ENCODE measurements around the gene CCND2. TPM values are rescaled to one million over a fixed set of nuclear protein-coding genes. Genes with fewer than 3 reads are reported as not detected.

CCND2 gene
- total RNA-seq, 1 experiment from 2014 or later = 0.09 TPM

DNA sequence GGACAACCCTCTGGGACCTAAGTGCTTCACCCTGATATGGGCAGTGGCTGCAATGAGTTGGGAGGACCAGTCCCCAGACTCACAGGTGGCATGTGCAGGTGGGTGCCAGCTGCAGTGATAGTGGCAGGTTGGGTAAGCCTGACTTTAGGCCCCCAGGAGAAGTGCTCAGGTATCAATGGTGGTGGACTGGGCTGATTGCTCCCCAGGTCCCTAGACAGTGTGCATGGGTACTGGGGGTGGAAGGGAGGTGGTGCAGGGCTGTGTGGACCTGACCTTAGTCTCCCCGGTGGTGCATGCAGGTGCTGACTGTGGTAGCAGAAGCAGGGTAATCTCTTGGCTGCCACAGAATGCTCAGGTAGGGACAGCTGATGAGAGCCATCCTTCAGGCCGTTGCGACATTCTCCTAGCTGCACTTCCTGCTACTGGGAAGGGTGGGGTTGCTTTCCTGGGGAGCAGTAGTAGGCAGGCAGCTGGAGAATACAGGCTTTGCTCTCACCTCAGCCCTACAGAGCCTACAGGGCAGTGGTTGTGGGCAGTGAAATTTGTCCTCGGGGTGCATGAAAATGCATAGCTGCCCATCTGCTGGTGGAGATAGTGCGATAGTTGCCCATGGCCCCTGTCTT, 33.3 kb upstream of the CCND2 start:
- DNase-seq = no peak
- Histone ChIP-seq H3K4me1 (replicated peaks; ENCODE audit: insufficient read depth) (no peaks in the 10 kb centered on the region), H3K9me3 (ENCODE audit: insufficient read depth, low read depth) (no peaks in the 10 kb centered on the region), H3K27me3 (ENCODE audit: insufficient read depth, low read depth) (peaks cover 63% of the 10 kb centered on the region), H3K79me2 (ENCODE audit: low read depth) (no peaks in the 10 kb centered on the region), H3K4me2 (no peak overlapping the region), H3K4me3 (no peak overlapping the region), H3F3A (ENCODE audit: insufficient read depth, low read depth) (no peaks in the 10 kb centered on the region), H2AFZ (no peak overlapping the region), H4K20me1 (ENCODE audit: insufficient read depth) (no peaks in the 10 kb centered on the region), H3K27ac (no peak overlapping the region), H3K9me2 (ENCODE audit: insufficient read depth) (no peaks in the 10 kb centered on the region), H3K36me3 (ENCODE audit: low read depth) (no peaks in the 10 kb centered on the region)
- TF ChIP-seq, protein P1, sequence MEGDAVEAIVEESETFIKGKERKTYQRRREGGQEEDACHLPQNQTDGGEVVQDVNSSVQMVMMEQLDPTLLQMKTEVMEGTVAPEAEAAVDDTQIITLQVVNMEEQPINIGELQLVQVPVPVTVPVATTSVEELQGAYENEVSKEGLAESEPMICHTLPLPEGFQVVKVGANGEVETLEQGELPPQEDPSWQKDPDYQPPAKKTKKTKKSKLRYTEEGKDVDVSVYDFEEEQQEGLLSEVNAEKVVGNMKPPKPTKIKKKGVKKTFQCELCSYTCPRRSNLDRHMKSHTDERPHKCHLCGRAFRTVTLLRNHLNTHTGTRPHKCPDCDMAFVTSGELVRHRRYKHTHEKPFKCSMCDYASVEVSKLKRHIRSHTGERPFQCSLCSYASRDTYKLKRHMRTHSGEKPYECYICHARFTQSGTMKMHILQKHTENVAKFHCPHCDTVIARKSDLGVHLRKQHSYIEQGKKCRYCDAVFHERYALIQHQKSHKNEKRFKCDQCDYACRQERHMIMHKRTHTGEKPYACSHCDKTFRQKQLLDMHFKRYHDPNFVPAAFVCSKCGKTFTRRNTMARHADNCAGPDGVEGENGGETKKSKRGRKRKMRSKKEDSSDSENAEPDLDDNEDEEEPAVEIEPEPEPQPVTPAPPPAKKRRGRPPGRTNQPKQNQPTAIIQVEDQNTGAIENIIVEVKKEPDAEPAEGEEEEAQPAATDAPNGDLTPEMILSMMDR (conservative IDR thresholded peaks at IDR 0.05) = no peak
- no peak for TF ChIP-seq EZH2 (IDR thresholded peaks at IDR 0.05; ENCODE audit: low read depth)
- BruUV-seq (replicated peaks) = no TSS peak
- POLR2A ChIA-PET (ENCODE audit: unreplicated experiment) = no interaction called here
- CTCF ChIA-PET = no interaction called here
- intact Hi-C loops (cut with micrococcal nuclease; ENCODE audit: unreplicated experiment) = no loop called here

DNA sequence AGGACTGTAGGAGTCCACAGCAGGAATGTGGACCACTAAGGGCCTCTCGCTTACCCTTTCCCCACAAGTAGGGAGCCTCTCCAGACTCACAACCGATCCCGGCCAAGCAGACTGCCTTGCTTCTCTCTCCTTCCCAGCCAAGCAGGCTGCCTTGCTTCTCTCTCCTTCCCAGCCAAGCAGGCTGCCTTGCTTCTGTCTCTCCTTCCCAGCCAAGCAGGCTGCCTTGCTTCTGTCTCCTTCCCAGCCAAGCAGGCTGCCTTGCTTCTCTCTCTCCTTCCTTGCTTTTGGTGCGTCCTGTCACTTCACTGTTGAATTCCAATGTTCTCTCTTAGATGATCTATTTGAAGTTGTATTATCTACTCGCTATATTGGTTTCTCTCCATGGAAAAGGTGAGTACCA, 32.6 kb upstream of the CCND2 start:
- Histone ChIP-seq H3K4me3 (no peak overlapping the region), H3F3A (ENCODE audit: insufficient read depth, low read depth) (no peaks in the 10 kb centered on the region), H3K4me1 (replicated peaks; ENCODE audit: insufficient read depth) (no peaks in the 10 kb centered on the region), H3K27me3 (ENCODE audit: insufficient read depth, low read depth) (peaks cover 66% of the 10 kb centered on the region), H3K27ac (no peak overlapping the region), H4K20me1 (ENCODE audit: insufficient read depth) (no peaks in the 10 kb centered on the region), H3K79me2 (ENCODE audit: low read depth) (no peaks in the 10 kb centered on the region), H2AFZ (no peak overlapping the region), H3K9me2 (ENCODE audit: insufficient read depth) (no peaks in the 10 kb centered on the region), H3K36me3 (ENCODE audit: low read depth) (no peaks in the 10 kb centered on the region), H3K4me2 (no peak overlapping the region), H3K9me3 (ENCODE audit: insufficient read depth, low read depth) (no peaks in the 10 kb centered on the region)
- TF ChIP-seq, protein P1 (conservative IDR thresholded peaks at IDR 0.05) = no peak
- TF ChIP-seq EZH2 (IDR thresholded peaks at IDR 0.05; ENCODE audit: low read depth) = no peak
- DNase-seq = no peak
- BruUV-seq (replicated peaks) = no TSS peak
- intact Hi-C loops (cut with micrococcal nuclease; ENCODE audit: unreplicated experiment) = no loop called here
- ChIA-PET CTCF (no interaction called here), POLR2A (ENCODE audit: unreplicated experiment) (no interaction called here)

DNA sequence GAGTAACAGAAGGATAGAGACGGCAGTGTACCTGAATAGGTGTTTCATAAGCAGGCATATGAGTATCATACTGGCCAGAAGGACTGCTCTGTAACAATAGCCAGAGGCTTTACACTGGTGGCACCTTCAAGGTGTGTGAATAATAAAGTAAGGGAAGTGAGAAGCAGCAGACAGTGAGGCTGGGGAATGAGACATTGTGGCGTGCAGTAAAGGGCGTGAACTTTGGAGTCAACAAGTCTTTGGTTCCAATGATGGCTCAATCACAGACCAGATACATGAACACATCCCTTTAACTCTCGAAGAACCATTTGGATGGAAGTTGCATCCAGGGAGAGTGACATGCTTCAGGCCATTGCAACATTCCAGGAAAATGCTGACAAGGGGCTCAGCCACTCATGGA, 32.0 kb upstream of the CCND2 start:
- no TSS peak for BruUV-seq (replicated peaks)
- Histone ChIP-seq H3K36me3 (ENCODE audit: low read depth) (no peaks in the 10 kb centered on the region), H4K20me1 (ENCODE audit: insufficient read depth) (no peaks in the 10 kb centered on the region), H3F3A (ENCODE audit: insufficient read depth, low read depth) (no peaks in the 10 kb centered on the region), H3K27ac (no peak overlapping the region), H3K4me1 (replicated peaks; ENCODE audit: insufficient read depth) (no peaks in the 10 kb centered on the region), H3K9me3 (ENCODE audit: insufficient read depth, low read depth) (no peaks in the 10 kb centered on the region), H3K4me2 (no peak overlapping the region), H3K79me2 (ENCODE audit: low read depth) (no peaks in the 10 kb centered on the region), H3K27me3 (ENCODE audit: insufficient read depth, low read depth) (peaks cover 72% of the 10 kb centered on the region), H3K9me2 (ENCODE audit: insufficient read depth) (no peaks in the 10 kb centered on the region), H3K4me3 (no peak overlapping the region), H2AFZ (no peak overlapping the region)
- no peak for DNase-seq
- TF ChIP-seq, protein P1 (conservative IDR thresholded peaks at IDR 0.05) = no peak
- no peak for TF ChIP-seq EZH2 (IDR thresholded peaks at IDR 0.05; ENCODE audit: low read depth)
- ChIA-PET CTCF (no interaction called here), POLR2A (ENCODE audit: unreplicated experiment) (no interaction called here)
- intact Hi-C loops (cut with micrococcal nuclease; ENCODE audit: unreplicated experiment) = no loop called here
